Heart right ventricle (tissue), 16 donors: Measurements from ENCODE around the gene TTLL1. TPM values are rescaled to one million over a fixed set of nuclear protein-coding genes. Genes with fewer than 3 reads are reported as not detected.

Source experiments
- ATAC-seq, 8 donors: fragments of 200-7000 bp; cut with Tn5 transposase; one replicate each; pipeline ENCODE4 v1.9.1; 2020; ENCODE audit warnings: mild to moderate bottlenecking in 8 of 8, moderate library complexity in 8 of 8, moderate number of reproducible peaks in 1 of 8
- DNase-seq, 2 donors: peaks; one replicate each; pipeline ENCODE4 v3.0.0-alpha.2; 2020
- H3K27ac ChIP-seq, 10 donors: fragments of 200-600 bp; sonication (generic) in 2 of 10; one replicate each; pipeline versions ENCODE4 v1.5.0 to v1.8.0; 2020 to 2022; ENCODE audit warnings: mild to moderate bottlenecking in 3 of 10
- H3K27me3 ChIP-seq, 7 donors: fragments of 200-600 bp; one replicate each; pipeline ENCODE4 v1.8.0; 2021 to 2022; ENCODE audit warnings: mild to moderate bottlenecking in 2 of 7
- H3K36me3 ChIP-seq, 9 donors: fragments of 200-600 bp; sonication (generic) in 1 of 9; one replicate each; pipeline versions ENCODE4 v1.5.0 to v1.8.0; 2020 to 2022; ENCODE audit warnings: mild to moderate bottlenecking in 2 of 9
- H3K4me1 ChIP-seq, 9 donors: fragments of 200-600 bp; sonication (generic) in 1 of 9; one replicate each; pipeline versions ENCODE4 v1.5.0 to v1.8.0; 2020 to 2022; ENCODE audit warnings: mild to moderate bottlenecking in 4 of 9
- H3K4me3 ChIP-seq, 10 donors: fragments of 200-600 bp; sonication (generic) in 2 of 10; one replicate each; pipeline versions ENCODE4 v1.5.0 to v1.8.0; 2020 to 2022; ENCODE audit warnings: mild to moderate bottlenecking in 7 of 10, moderate library complexity in 2 of 10
- H3K9me3 ChIP-seq, 11 donors: fragments of 200-600 bp in 10 of 11; sonication (generic) in 2 of 11; one replicate each; pipeline versions ENCODE4 v1.5.0 to v1.8.0; 2013 to 2022; ENCODE audit warnings: mild to moderate bottlenecking in 2 of 11, control low read depth in 1 of 11, moderate library complexity in 1 of 11
- CTCF ChIP-seq, 9 donors: fragments of 200-600 bp; sonication (generic) in 2 of 9; IDR thresholded peaks; one replicate each; pipeline versions ENCODE4 v1.5.0 to v1.8.0; 2021 to 2022; ENCODE audit warnings: antibody characterized with exemption in 9 of 9, mild to moderate bottlenecking in 5 of 9, moderate library complexity in 1 of 9
- WGBS, 2 donors: extraction: QIAGEN DNeasy Blood & Tissue Kit; methylation state at CpG; one replicate each; pipeline ENCODE4 v1.1.7; 2013; ENCODE audit warnings: inconsistent platforms in 1 of 2; 5-methylcytosine and 5-hydroxymethylcytosine counted together
- intact Hi-C, 10 donors: fragments of 100-400 bp; cut with DNase I; formaldehyde crosslinking; loops; one replicate each; pipeline versions ENCODE4 v1.11.1 to v1.14.2; 2022
- polyA plus RNA-seq, 2 donors: library from polyadenylated mRNA; stranded (reverse); fragments of 200-250 nt; gene quantifications; one replicate each; pipeline ENCODE4 v1.2.3, GENCODE V29; 2013
- total RNA-seq, 10 donors: library from RNA; stranded (reverse); fragmentation: NEBNext Ultra II Directional in 3 of 10; extraction: Animal tissue kit (Norgen Biotek cat#: 25700) in 3 of 10; gene quantifications; one replicate each; pipeline versions ENCODE4 v1.2.1 to v1.2.4, GENCODE V29; 2021 to 2023
- donor health status: Arrhythmogenic right ventricular cardiomyopathy.
- donor health status: ischemic (EF 13 %, LVEDD 7.1; RV severe dilation, severe dysfunction).
- donor health status: healthy with polysubstance abuse.
- donor health status: DM: no; HTN: yes; CAD: no.
- donor health status: DM: no; HTN: no; CAD: no.
- donor health status: ischemic (EF 25% LVEDD 6.9; RV normal size, moderate dysfunction).
- donor health status: ischemic (EF 25% LVEDD 5.7; RV mildly dilated, moderate dysfunction).
- donor health status: healthy.
- donor health status: DM: yes; HTN: yes; CAD: no.
- donor health status: Ischemic cardiomyopathy.
- donor health status: ischemic (EF 35%, LVEDD 5.7; RV mildly dilated, moderate dysfunction).
- donor health status: nonischemic (EF 11% LVEDD 7.7; RV severe dilation, severe dysfunction).
- donor health status: DM: yes; HTN: yes; CAD: no.
- donor health status: PGD.
- donor health status: ischemic (EF 29% LVEDD 5.4; RV normal size, mild dysfunction).
- donor health status: nonischemic (EF 23%, LVEDD 6.1; RV moderate dilation, normal function).

The TTLL1 gene
- total and polyA plus RNA-seq, 12 donors = 4.5 to 14.5 (median 10.6) TPM

- Histone ChIP-seq H3K4me3 (peak overlapping the region in 1 of 10 donors; percentile 35), H3K4me1 (peaks cover 3 to 79% (median 54%) of the 10 kb centered on the region in 9 donors), H3K9me3 (peaks cover 0 to 7% (median 0%) of the 10 kb centered on the region in 11 donors), H3K36me3 (no peaks in the 10 kb centered on the region), H3K27ac (peak overlapping the region in 2 of 10 donors; percentile 71 to 91), H3K27me3 (no peaks in the 10 kb centered on the region)
- no peak for ATAC-seq
- WGBS, 2 donors = 70 to 71% methylated on average over 12 of the region's 12 CpGs
- DNase-seq = no peak
- TF ChIP-seq CTCF (IDR thresholded peaks at IDR 0.05) = no peak
- intact Hi-C loops = loop anchor here in 1 of 10 donors (10.0 kb wide), 1 partner anchor 61 kb away; no protein-coding TSS in a partner anchor
Measured at GRCh38 chr22:42993651-42994275, 95.4 kb downstream of the TTLL1 start.

- H3K27me3 ChIP-seq = no peaks in the 10 kb centered on the region
- H3K36me3 ChIP-seq = no peaks in the 10 kb centered on the region
- no peak for ATAC-seq
- H3K9me3 ChIP-seq = no peaks in the 10 kb centered on the region
- no peak overlapping the region for H3K4me3 ChIP-seq
- WGBS, 2 donors = 78 to 85% methylated on average over 9 of the region's 9 CpGs
- intact Hi-C loops = loop anchor here in 1 of 10 donors (10.0 kb wide), 1 partner anchor 62 kb away; no protein-coding TSS in a partner anchor
- peaks cover 3 to 72% (median 54%) of the 10 kb centered on the region in 9 donors for H3K4me1 ChIP-seq
- no peak for DNase-seq
- no peak for TF ChIP-seq CTCF (IDR thresholded peaks at IDR 0.05)
- H3K27ac ChIP-seq = peak overlapping the region in 1 of 10 donors; percentile 91
Measured at GRCh38 chr22:42992886-42993479, 96.2 kb downstream of the TTLL1 start.

- intact Hi-C loops = loop anchor here in 1 of 10 donors (10.0 kb wide), 1 partner anchor 63 kb away; no protein-coding TSS in a partner anchor
- Histone ChIP-seq H3K4me1 (peaks cover 3 to 63% (median 47%) of the 10 kb centered on the region in 9 donors), H3K27ac (no peak overlapping the region)
Measured at GRCh38 chr22:42992092-42992491, 97.1 kb downstream of the TTLL1 start.

More at GRCh38 chr22:42992092-42992491, 97.1 kb downstream of the TTLL1 start:
- Histone ChIP-seq H3K4me3 (no peak overlapping the region), H3K36me3 (no peaks in the 10 kb centered on the region), H3K27me3 (no peaks in the 10 kb centered on the region), H3K9me3 (no peaks in the 10 kb centered on the region)
- TF ChIP-seq CTCF (IDR thresholded peaks at IDR 0.05) = no peak
- WGBS, 2 donors = 98 to 100% methylated on average over 3 of the region's 3 CpGs
- DNase-seq (no peak), ATAC-seq (no peak)
